Effector memory CD4-positive, alpha-beta T cell (primary cell): ENCODE data around the gene ANKS1B.

Source experiments
- DNase-seq, 3 donors: peaks; one replicate each; pipeline ENCODE4 v3.0.0-alpha.2; 2020
- H3K27ac ChIP-seq: 2 replicates; pipeline ENCODE4 v1.7.0; 2013; ENCODE audit warnings: mild to moderate bottlenecking, low read length, moderate library complexity; ENCODE audit not compliant: insufficient read depth, poor library complexity, severe bottlenecking
- H3K27me3 ChIP-seq: replicated peaks from 2 replicates; pipeline ENCODE4 v1.7.0; 2013; ENCODE audit warnings: mild to moderate bottlenecking, low read length; ENCODE audit not compliant: insufficient read depth, control insufficient read depth, poor library complexity, severe bottlenecking
- H3K36me3 ChIP-seq: 2 replicates; pipeline ENCODE4 v1.7.0; 2013; ENCODE audit warnings: mild to moderate bottlenecking, low read length, moderate library complexity; ENCODE audit not compliant: control insufficient read depth, insufficient read depth
- H3K4me1 ChIP-seq: 2 replicates; pipeline ENCODE4 v1.7.0; 2013; ENCODE audit warnings: low read length, mild to moderate bottlenecking; ENCODE audit not compliant: control insufficient read depth, insufficient read depth, poor library complexity, severe bottlenecking
- H3K4me3 ChIP-seq: 2 replicates; pipeline ENCODE4 v1.7.0; 2013; ENCODE audit warnings: low read length, low read depth, mild to moderate bottlenecking; ENCODE audit not compliant: insufficient read depth, poor library complexity, severe bottlenecking
- H3K9me3 ChIP-seq: 2 replicates; pipeline ENCODE4 v1.7.0; 2013; ENCODE audit warnings: mild to moderate bottlenecking, low read length, moderate library complexity; ENCODE audit not compliant: control insufficient read depth

The ANKS1B gene

GRCh38 chr12:98998697-98999299 lies 985.9 kb downstream of the ANKS1B start:
- DNase-seq, result no peak
- Histone ChIP-seq H3K4me1 (no peaks in the 10 kb centered on the region), H3K9me3 (no peaks in the 10 kb centered on the region), H3K27ac (no peak overlapping the region), H3K4me3 (no peak overlapping the region), H3K36me3 (no peaks in the 10 kb centered on the region), H3K27me3 (no peaks in the 10 kb centered on the region)

GRCh38 chr12:98997899-98998298 lies 986.8 kb downstream of the ANKS1B start:
- Histone ChIP-seq H3K36me3 (no peaks in the 10 kb centered on the region), H3K4me1 (no peaks in the 10 kb centered on the region), H3K9me3 (no peaks in the 10 kb centered on the region), H3K4me3 (no peak overlapping the region), H3K27ac (no peak overlapping the region), H3K27me3 (no peaks in the 10 kb centered on the region)
- no peak for DNase-seq

- H3K27me3 ChIP-seq, result no peaks in the 10 kb centered on the region
- no peaks in the 10 kb centered on the region for H3K4me1 ChIP-seq
- H3K4me3 ChIP-seq, result no peak overlapping the region
- H3K36me3 ChIP-seq, result no peaks in the 10 kb centered on the region
- DNase-seq, result no peak
- no peaks in the 10 kb centered on the region for H3K9me3 ChIP-seq
- no peak overlapping the region for H3K27ac ChIP-seq
Measured at GRCh38 chr12:98990648-98991047, 994.1 kb downstream of the ANKS1B start.

- Histone ChIP-seq H3K4me3 (no peak overlapping the region), H3K27ac (no peak overlapping the region), H3K4me1 (no peaks in the 10 kb centered on the region), H3K27me3 (no peaks in the 10 kb centered on the region), H3K9me3 (no peaks in the 10 kb centered on the region), H3K36me3 (no peaks in the 10 kb centered on the region)
- no peak for DNase-seq
Measured at GRCh38 chr12:98985156-98985555, 999.6 kb downstream of the ANKS1B start.

GRCh38 chr12:98983647-98984046 lies 1001.1 kb downstream of the ANKS1B start:
- no peak for DNase-seq
- Histone ChIP-seq H3K9me3 (no peaks in the 10 kb centered on the region), H3K4me1 (no peaks in the 10 kb centered on the region), H3K36me3 (no peaks in the 10 kb centered on the region), H3K27ac (no peak overlapping the region), H3K27me3 (no peaks in the 10 kb centered on the region), H3K4me3 (no peak overlapping the region)

GRCh38 chr12:98980508-98980907 lies 1004.2 kb downstream of the ANKS1B start:
- Histone ChIP-seq H3K27me3 (no peaks in the 10 kb centered on the region), H3K27ac (no peak overlapping the region), H3K9me3 (no peaks in the 10 kb centered on the region), H3K4me3 (no peak overlapping the region), H3K36me3 (no peaks in the 10 kb centered on the region), H3K4me1 (no peaks in the 10 kb centered on the region)
- DNase-seq, result no peak

- DNase-seq, result no peak
- no peak overlapping the region for H3K4me3 ChIP-seq
- H3K36me3 ChIP-seq, result no peaks in the 10 kb centered on the region
- no peaks in the 10 kb centered on the region for H3K4me1 ChIP-seq
- no peaks in the 10 kb centered on the region for H3K9me3 ChIP-seq
- no peaks in the 10 kb centered on the region for H3K27me3 ChIP-seq
- H3K27ac ChIP-seq, result no peak overlapping the region
Measured at GRCh38 chr12:98977186-98977585, 1007.5 kb downstream of the ANKS1B start.

- Histone ChIP-seq H3K4me1 (no peaks in the 10 kb centered on the region), H3K27me3 (no peaks in the 10 kb centered on the region), H3K9me3 (no peaks in the 10 kb centered on the region), H3K27ac (no peak overlapping the region), H3K36me3 (no peaks in the 10 kb centered on the region), H3K4me3 (no peak overlapping the region)
- no peak for DNase-seq
Measured at GRCh38 chr12:98974767-98975381, 1009.9 kb downstream of the ANKS1B start.

- Histone ChIP-seq H3K27me3 (no peaks in the 10 kb centered on the region), H3K36me3 (no peaks in the 10 kb centered on the region), H3K27ac (no peak overlapping the region), H3K9me3 (no peaks in the 10 kb centered on the region), H3K4me1 (no peaks in the 10 kb centered on the region), H3K4me3 (no peak overlapping the region)
- DNase-seq, result no peak
Measured at GRCh38 chr12:98973395-98973794, 1011.3 kb downstream of the ANKS1B start.

- no peak overlapping the region for H3K27ac ChIP-seq
- no peaks in the 10 kb centered on the region for H3K4me1 ChIP-seq
- H3K36me3 ChIP-seq, result no peaks in the 10 kb centered on the region
- no peak for DNase-seq
- no peaks in the 10 kb centered on the region for H3K9me3 ChIP-seq
- no peaks in the 10 kb centered on the region for H3K27me3 ChIP-seq
- no peak overlapping the region for H3K4me3 ChIP-seq
Measured at GRCh38 chr12:98970950-98971349, 1013.8 kb downstream of the ANKS1B start.
